OCI-LY7 (cell line): Measurements from ENCODE around the gene ATXN10.

Experiments
- CTCF ChIP-seq: fragments of 200-600 bp; sonication (generic); conservative IDR thresholded peaks from 2 replicates; pipeline ENCODE4 v1.5.1; 2014; ENCODE audit warnings: mild to moderate bottlenecking, antibody characterized with exemption, low read length, moderate library complexity, mixed read lengths
- EZH2phosphoT487 ChIP-seq: fragments of 200-600 bp; sonication (generic); IDR thresholded peaks from 2 replicates; pipeline ENCODE4 v1.6.1; 2018; ENCODE audit warnings: low read depth, borderline replicate concordance, mild to moderate bottlenecking, mixed run types, antibody characterized with exemption, low read length, moderate library complexity, mixed read lengths

GRCh38 chr22:45885941-45886395 lies 214.3 kb downstream of the ATXN10 start:
- TF ChIP-seq CTCF = no peak
- no peak for TF ChIP-seq EZH2phosphoT487
